ENCODE measurements around the gene OPRPN. TPM values are rescaled to one million over a fixed set of nuclear protein-coding genes. Genes with fewer than 3 reads are reported as not detected.

OPRPN gene
- total RNA-seq, 1 donor from 2014 or later, result not detected

DNA sequence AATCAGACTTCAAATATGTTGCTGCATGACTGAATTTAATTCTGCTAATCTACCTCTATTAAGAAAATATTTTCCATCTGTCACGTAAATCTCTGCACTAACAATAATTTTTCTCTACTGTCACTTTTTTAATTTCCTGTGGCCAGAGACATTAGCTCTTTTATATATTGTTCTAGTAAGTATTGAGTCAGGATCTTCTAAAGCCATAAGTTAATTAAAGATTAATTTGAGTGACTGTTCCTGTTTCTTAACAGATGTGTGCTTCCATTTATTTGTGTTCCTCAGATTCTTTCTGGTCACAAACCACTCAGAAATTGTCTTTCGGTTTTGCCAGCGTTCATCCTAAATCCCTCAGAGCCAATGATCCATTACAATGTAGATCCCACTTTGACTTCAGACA, 17.2 kb upstream of the OPRPN start:
- H3K79me2 ChIP-seq (ENCODE audit: insufficient read depth, low read length), result no peaks in the 10 kb centered on the region
- no peak overlapping the region for H3K4me3 ChIP-seq (ENCODE audit: insufficient read depth, low read depth, low read length)
- no peaks in the 10 kb centered on the region for H3K27me3 ChIP-seq (ENCODE audit: insufficient read depth, low read length)
- no peak overlapping the region for H3K9ac ChIP-seq (ENCODE audit: low read length)
- no peak overlapping the region for H2AFZ ChIP-seq (ENCODE audit: low read depth, low read length)
- DNase-seq (ENCODE audit: low read depth) (no peak), FAIRE-seq (no peak)
- no peaks in the 10 kb centered on the region for H3K36me3 Mint-ChIP-seq (ENCODE audit: low read depth, unreplicated experiment)
- H3K4me3 Mint-ChIP-seq (ENCODE audit: unreplicated experiment), result no peak overlapping the region
- no peak overlapping the region for H3K4me2 ChIP-seq (ENCODE audit: low read length)
- H3K27ac Mint-ChIP-seq (ENCODE audit: unreplicated experiment), result no peak overlapping the region
- H3K4me1 ChIP-seq (ENCODE audit: insufficient read depth, low read length), result no peaks in the 10 kb centered on the region
- TF ChIP-seq, protein P1, sequence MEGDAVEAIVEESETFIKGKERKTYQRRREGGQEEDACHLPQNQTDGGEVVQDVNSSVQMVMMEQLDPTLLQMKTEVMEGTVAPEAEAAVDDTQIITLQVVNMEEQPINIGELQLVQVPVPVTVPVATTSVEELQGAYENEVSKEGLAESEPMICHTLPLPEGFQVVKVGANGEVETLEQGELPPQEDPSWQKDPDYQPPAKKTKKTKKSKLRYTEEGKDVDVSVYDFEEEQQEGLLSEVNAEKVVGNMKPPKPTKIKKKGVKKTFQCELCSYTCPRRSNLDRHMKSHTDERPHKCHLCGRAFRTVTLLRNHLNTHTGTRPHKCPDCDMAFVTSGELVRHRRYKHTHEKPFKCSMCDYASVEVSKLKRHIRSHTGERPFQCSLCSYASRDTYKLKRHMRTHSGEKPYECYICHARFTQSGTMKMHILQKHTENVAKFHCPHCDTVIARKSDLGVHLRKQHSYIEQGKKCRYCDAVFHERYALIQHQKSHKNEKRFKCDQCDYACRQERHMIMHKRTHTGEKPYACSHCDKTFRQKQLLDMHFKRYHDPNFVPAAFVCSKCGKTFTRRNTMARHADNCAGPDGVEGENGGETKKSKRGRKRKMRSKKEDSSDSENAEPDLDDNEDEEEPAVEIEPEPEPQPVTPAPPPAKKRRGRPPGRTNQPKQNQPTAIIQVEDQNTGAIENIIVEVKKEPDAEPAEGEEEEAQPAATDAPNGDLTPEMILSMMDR (IDR thresholded peaks at IDR 0.05; ENCODE audit: insufficient read depth, low read depth, low read length), result no peak
- no peak for TF ChIP-seq EZH2 (IDR thresholded peaks at IDR 0.05; ENCODE audit: insufficient read depth, low read length)
- H3K9me3 Mint-ChIP-seq (ENCODE audit: unreplicated experiment), result no peaks in the 10 kb centered on the region
- H3K36me3 ChIP-seq (ENCODE audit: insufficient read depth, low read length), result no peaks in the 10 kb centered on the region
- H4K20me1 ChIP-seq (ENCODE audit: insufficient read depth, low read length), result no peaks in the 10 kb centered on the region
- no peaks in the 10 kb centered on the region for H3K27me3 Mint-ChIP-seq (ENCODE audit: low read depth, unreplicated experiment)
- no peak overlapping the region for H3K27ac ChIP-seq (ENCODE audit: low read depth, low read length)
- no peaks in the 10 kb centered on the region for H3K4me1 Mint-ChIP-seq (ENCODE audit: low read depth, unreplicated experiment)
- H3K9me3 ChIP-seq (ENCODE audit: insufficient read depth, low read depth, low read length), result no peaks in the 10 kb centered on the region

DNA sequence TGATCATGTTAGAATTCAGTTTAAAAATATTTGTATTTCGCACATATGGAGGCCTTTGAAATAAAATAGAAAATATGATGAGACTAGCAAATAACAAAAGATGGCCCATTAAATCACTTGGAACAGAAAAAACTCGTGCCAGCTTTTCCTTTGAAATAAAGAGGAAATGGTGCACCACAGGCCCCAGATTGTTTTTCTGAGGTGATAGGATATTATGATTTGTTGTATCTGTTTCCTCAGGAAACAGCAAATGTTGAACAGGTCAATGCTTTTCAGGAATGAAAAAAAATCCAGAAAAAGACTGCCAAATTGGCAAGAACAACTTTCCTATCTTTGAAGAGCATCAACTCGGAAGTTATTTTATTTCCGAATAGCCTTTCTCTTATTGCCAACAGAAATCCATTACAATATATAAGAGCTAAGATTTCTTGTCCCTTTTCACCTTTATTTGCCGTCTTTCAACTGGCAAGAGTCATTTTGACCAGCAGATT, 15.0 kb upstream of the OPRPN start, which contains the start of gene SMR3B:
SMR3B (plus strand) TSS at position 441 of the 491 bp plus-strand sequence. CDS start 1,380 bp downstream, outside the sequence.
- no peaks in the 10 kb centered on the region for H3K27me3 ChIP-seq (ENCODE audit: insufficient read depth, low read length)
- no peaks in the 10 kb centered on the region for H4K20me1 ChIP-seq (ENCODE audit: insufficient read depth, low read length)
- H2AFZ ChIP-seq (ENCODE audit: low read depth, low read length), result no peak within 1 kb of the TSS
- FAIRE-seq (no peak), DNase-seq (ENCODE audit: low read depth) (no peak)
- H3K36me3 ChIP-seq (ENCODE audit: insufficient read depth, low read length), result no peaks in the 10 kb centered on the region
- Mint-ChIP-seq H3K4me3 (ENCODE audit: unreplicated experiment) (no peak within 1 kb of the TSS), H3K9me3 (ENCODE audit: unreplicated experiment) (no peaks in the 10 kb centered on the region), H3K36me3 (ENCODE audit: low read depth, unreplicated experiment) (no peaks in the 10 kb centered on the region), H3K27ac (ENCODE audit: unreplicated experiment) (no peak within 1 kb of the TSS), H3K27me3 (ENCODE audit: low read depth, unreplicated experiment) (no peaks in the 10 kb centered on the region), H3K4me1 (ENCODE audit: low read depth, unreplicated experiment) (no peaks in the 10 kb centered on the region)
- no peaks in the 10 kb centered on the region for H3K79me2 ChIP-seq (ENCODE audit: insufficient read depth, low read length)
- no peaks in the 10 kb centered on the region for H3K9me3 ChIP-seq (ENCODE audit: insufficient read depth, low read depth, low read length)
- H3K9ac ChIP-seq (ENCODE audit: low read length), result no peak within 1 kb of the TSS
- no peak within 1 kb of the TSS for H3K27ac ChIP-seq (ENCODE audit: low read depth, low read length)
- no peak within 1 kb of the TSS for H3K4me2 ChIP-seq (ENCODE audit: low read length)
- no peaks in the 10 kb centered on the region for H3K4me1 ChIP-seq (ENCODE audit: insufficient read depth, low read length)
- H3K4me3 ChIP-seq (ENCODE audit: insufficient read depth, low read depth, low read length), result no peak within 1 kb of the TSS
- TF ChIP-seq EZH2 (IDR thresholded peaks at IDR 0.05; ENCODE audit: insufficient read depth, low read length), result no peak
- TF ChIP-seq, protein P1 (IDR thresholded peaks at IDR 0.05; ENCODE audit: insufficient read depth, low read depth, low read length), result no peak

DNA sequence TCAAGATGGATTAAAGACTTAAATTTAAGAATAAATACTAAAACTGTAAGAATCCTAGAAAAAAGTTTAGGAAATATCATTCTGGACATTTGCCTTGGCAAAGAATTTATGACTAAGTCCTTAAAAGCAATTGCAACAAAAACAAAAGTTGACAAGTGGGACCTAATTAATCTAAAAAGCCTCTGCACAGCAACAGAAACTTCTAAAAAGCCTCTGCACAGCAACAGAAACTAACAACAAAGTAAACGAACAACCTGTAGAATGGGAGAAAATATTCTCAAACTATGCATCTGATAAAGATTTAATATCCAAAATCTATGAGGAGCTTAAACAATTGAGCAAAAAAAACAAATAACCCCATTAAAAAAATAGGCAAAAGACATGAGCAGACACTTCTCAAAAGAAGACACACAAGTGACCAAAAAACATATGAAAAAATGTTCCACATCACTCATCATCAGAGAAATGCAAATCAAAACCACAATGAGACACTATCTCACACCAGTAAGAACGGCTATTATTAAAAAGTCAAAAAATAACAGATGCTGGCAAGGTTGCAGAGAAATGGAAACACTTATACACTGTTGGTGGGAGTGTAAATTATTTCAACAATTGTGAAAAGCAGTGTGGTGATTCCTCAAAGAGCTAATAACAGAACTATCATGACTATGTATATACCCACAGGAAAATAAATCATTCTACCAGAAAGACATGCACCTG, 5.5 kb upstream of the OPRPN start:
- FAIRE-seq, result no peak
- no peak overlapping the region for H3K4me2 ChIP-seq (ENCODE audit: low read length)
- H2AFZ ChIP-seq (ENCODE audit: low read depth, low read length), result no peak overlapping the region
- Mint-ChIP-seq H3K4me1 (ENCODE audit: low read depth, unreplicated experiment) (no peaks in the 10 kb centered on the region), H3K27me3 (ENCODE audit: low read depth, unreplicated experiment) (peaks cover 2% of the 10 kb centered on the region), H3K36me3 (ENCODE audit: low read depth, unreplicated experiment) (no peaks in the 10 kb centered on the region), H3K9me3 (ENCODE audit: unreplicated experiment) (no peaks in the 10 kb centered on the region), H3K4me3 (ENCODE audit: unreplicated experiment) (no peak overlapping the region), H3K27ac (ENCODE audit: unreplicated experiment) (no peak overlapping the region)
- no peaks in the 10 kb centered on the region for H3K4me1 ChIP-seq (ENCODE audit: insufficient read depth, low read length)
- H3K4me3 ChIP-seq (ENCODE audit: insufficient read depth, low read depth, low read length), result no peak overlapping the region
- H3K79me2 ChIP-seq (ENCODE audit: insufficient read depth, low read length), result no peaks in the 10 kb centered on the region
- no peak overlapping the region for H3K9ac ChIP-seq (ENCODE audit: low read length)
- no peaks in the 10 kb centered on the region for H3K36me3 ChIP-seq (ENCODE audit: insufficient read depth, low read length)
- no peak overlapping the region for H3K27ac ChIP-seq (ENCODE audit: low read depth, low read length)
- H3K27me3 ChIP-seq (ENCODE audit: insufficient read depth, low read length), result no peaks in the 10 kb centered on the region
- H4K20me1 ChIP-seq (ENCODE audit: insufficient read depth, low read length), result no peaks in the 10 kb centered on the region
- no peak for TF ChIP-seq EZH2 (IDR thresholded peaks at IDR 0.05; ENCODE audit: insufficient read depth, low read length)
- no peak for DNase-seq (ENCODE audit: low read depth)
- no peaks in the 10 kb centered on the region for H3K9me3 ChIP-seq (ENCODE audit: insufficient read depth, low read depth, low read length)

Data from astrocyte (in vitro differentiated cells and primary cell).